Uterus (tissue), 2 donors: ENCODE results near the gene DGCR2.

Experiments used
- POLR2A ChIP-seq, 2 donors: fragments of 450-650 bp; IDR thresholded peaks; one replicate each; pipeline ENCODE4 v1.6.1; 2016; ENCODE audit warnings: antibody characterized with exemption in 2 of 2, mild to moderate bottlenecking in 1 of 2, moderate library complexity in 1 of 2
- TF ChIP-seq, protein P1 (sequence below), 4 experiments: fragments of 200-600 bp in 2 of 4; fragments of 450-650 bp in 2 of 4; sonication (generic) in 2 of 4; IDR thresholded peaks; one replicate each; pipeline ENCODE4 v1.5.1; 2016 to 2019; ENCODE audit warnings: antibody characterized with exemption in 4 of 4, mild to moderate bottlenecking in 2 of 4, moderate library complexity in 1 of 4

DNA sequence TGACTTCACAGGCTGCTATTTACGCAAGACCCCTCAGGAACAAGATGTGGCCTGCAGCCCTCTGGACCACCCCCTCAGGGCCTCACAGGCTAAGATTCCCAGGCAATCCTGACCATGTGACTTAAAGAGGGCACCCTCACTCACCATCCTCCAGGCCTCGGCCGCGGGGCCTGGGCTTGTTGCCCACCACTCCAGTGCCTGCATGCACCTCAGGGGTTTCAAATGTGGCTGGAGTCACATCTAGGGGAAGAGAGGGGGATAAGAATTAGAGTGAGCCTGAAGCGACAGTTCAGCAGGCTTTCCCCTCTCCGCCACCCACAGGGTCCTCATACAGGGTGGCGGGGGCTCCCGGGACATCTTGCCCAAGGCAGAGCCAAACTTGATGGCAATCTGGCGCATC is 20.2 kb upstream of the DGCR2 start:
- TF ChIP-seq, protein P1, sequence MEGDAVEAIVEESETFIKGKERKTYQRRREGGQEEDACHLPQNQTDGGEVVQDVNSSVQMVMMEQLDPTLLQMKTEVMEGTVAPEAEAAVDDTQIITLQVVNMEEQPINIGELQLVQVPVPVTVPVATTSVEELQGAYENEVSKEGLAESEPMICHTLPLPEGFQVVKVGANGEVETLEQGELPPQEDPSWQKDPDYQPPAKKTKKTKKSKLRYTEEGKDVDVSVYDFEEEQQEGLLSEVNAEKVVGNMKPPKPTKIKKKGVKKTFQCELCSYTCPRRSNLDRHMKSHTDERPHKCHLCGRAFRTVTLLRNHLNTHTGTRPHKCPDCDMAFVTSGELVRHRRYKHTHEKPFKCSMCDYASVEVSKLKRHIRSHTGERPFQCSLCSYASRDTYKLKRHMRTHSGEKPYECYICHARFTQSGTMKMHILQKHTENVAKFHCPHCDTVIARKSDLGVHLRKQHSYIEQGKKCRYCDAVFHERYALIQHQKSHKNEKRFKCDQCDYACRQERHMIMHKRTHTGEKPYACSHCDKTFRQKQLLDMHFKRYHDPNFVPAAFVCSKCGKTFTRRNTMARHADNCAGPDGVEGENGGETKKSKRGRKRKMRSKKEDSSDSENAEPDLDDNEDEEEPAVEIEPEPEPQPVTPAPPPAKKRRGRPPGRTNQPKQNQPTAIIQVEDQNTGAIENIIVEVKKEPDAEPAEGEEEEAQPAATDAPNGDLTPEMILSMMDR (IDR thresholded peaks at IDR 0.05), result no peak
- TF ChIP-seq POLR2A (IDR thresholded peaks at IDR 0.05), result no peak
